HFFc6 (cell line): ENCODE measurements around the gene KCND3. TPM values are rescaled to one million over a fixed set of nuclear protein-coding genes. Genes with fewer than 3 reads are reported as not detected.

Experiments used
- DNase-seq: peaks from one replicate; pipeline ENCODE4 v3.0.0-alpha.2; 2018
- H3K27ac Mint-ChIP-seq: 2 replicates; pipeline ENCODE4 v1.8.0; 2020; ENCODE audit warnings: mild to moderate bottlenecking, mixed read lengths
- H3K27me3 Mint-ChIP-seq: 2 replicates; pipeline ENCODE4 v1.8.0; 2021; ENCODE audit warnings: mild to moderate bottlenecking, moderate library complexity, mixed read lengths; ENCODE audit not compliant: insufficient read depth
- H3K36me3 Mint-ChIP-seq: 2 replicates; pipeline ENCODE4 v1.8.0; 2021; ENCODE audit warnings: low read depth, mixed read lengths
- H3K4me1 Mint-ChIP-seq: 2 replicates; pipeline ENCODE4 v1.8.0; 2020; ENCODE audit warnings: low read depth, mixed read lengths
- H3K4me3 Mint-ChIP-seq: 2 replicates; pipeline ENCODE4 v1.8.0; 2020; ENCODE audit warnings: mild to moderate bottlenecking, moderate library complexity, mixed read lengths
- H3K9me3 Mint-ChIP-seq: 2 replicates; pipeline ENCODE4 v1.8.0; 2020; ENCODE audit warnings: mild to moderate bottlenecking, mixed read lengths
- CTCF ChIP-seq: fragments of 200-600 bp; sonication (generic); IDR thresholded peaks from 2 replicates; pipeline ENCODE4 v1.5.0; 2021; ENCODE audit warnings: antibody characterized with exemption, mild to moderate bottlenecking
- total RNA-seq, 6 experiments: library from RNA; stranded (reverse); fragmentation: NEBNext Ultra II Directional; extraction: Animal tissue kit (Norgen Biotek cat#: 25700); gene quantifications; 2 replicates in 1 of 6; 3 replicates in 5 of 6; pipeline ENCODE4 v1.2.3, GENCODE V29; 2021

Gene KCND3
- total RNA-seq, 6 experiments from 2014 or later: 0.09 to 0.47 (median 0.12) TPM

GRCh38 chr1:111959436-111959835 is 30.0 kb downstream of the KCND3 start:
- Mint-ChIP-seq H3K27ac (no peak overlapping the region), H3K9me3 (no peaks in the 10 kb centered on the region), H3K4me3 (no peak overlapping the region), H3K4me1 (no peaks in the 10 kb centered on the region), H3K27me3 (peaks cover 25% of the 10 kb centered on the region), H3K36me3 (no peaks in the 10 kb centered on the region)
- DNase-seq: no peak
- TF ChIP-seq CTCF: peak; percentile 19; the same call in 1 of the 2 replicates

- H3K27me3 Mint-ChIP-seq: peaks cover 24% of the 10 kb centered on the region
- H3K36me3 Mint-ChIP-seq: no peaks in the 10 kb centered on the region
- no peak overlapping the region for H3K4me3 Mint-ChIP-seq
- H3K9me3 Mint-ChIP-seq: no peaks in the 10 kb centered on the region
- H3K27ac Mint-ChIP-seq: no peak overlapping the region
- no peaks in the 10 kb centered on the region for H3K4me1 Mint-ChIP-seq
- TF ChIP-seq CTCF: no peak
- no peak for DNase-seq
Measured at GRCh38 chr1:111958851-111959250, 30.6 kb downstream of the KCND3 start.

GRCh38 chr1:111958075-111958474 is 31.4 kb downstream of the KCND3 start:
- Mint-ChIP-seq H3K36me3 (no peaks in the 10 kb centered on the region), H3K4me3 (no peak overlapping the region), H3K9me3 (no peaks in the 10 kb centered on the region), H3K27me3 (peaks cover 24% of the 10 kb centered on the region), H3K4me1 (no peaks in the 10 kb centered on the region), H3K27ac (no peak overlapping the region)
- DNase-seq: no peak
- TF ChIP-seq CTCF: no peak

GRCh38 chr1:111956155-111956771 is 33.2 kb downstream of the KCND3 start:
- no peak overlapping the region for H3K4me3 Mint-ChIP-seq

GRCh38 chr1:111955755-111956154 is 33.7 kb downstream of the KCND3 start:
- H3K27me3 Mint-ChIP-seq: peaks cover 25% of the 10 kb centered on the region
- H3K27ac Mint-ChIP-seq: no peak overlapping the region
- no peak for TF ChIP-seq CTCF
- H3K9me3 Mint-ChIP-seq: no peaks in the 10 kb centered on the region
- no peaks in the 10 kb centered on the region for H3K36me3 Mint-ChIP-seq
- DNase-seq: no peak
- no peaks in the 10 kb centered on the region for H3K4me1 Mint-ChIP-seq
- H3K4me3 Mint-ChIP-seq: no peak overlapping the region

More at GRCh38 chr1:111956155-111956771, 33.2 kb downstream of the KCND3 start:
- H3K27me3 Mint-ChIP-seq: peaks cover 27% of the 10 kb centered on the region
- no peak overlapping the region for H3K27ac Mint-ChIP-seq
- TF ChIP-seq CTCF: no peak
- H3K4me1 Mint-ChIP-seq: no peaks in the 10 kb centered on the region
- H3K9me3 Mint-ChIP-seq: no peaks in the 10 kb centered on the region
- no peak for DNase-seq
- no peaks in the 10 kb centered on the region for H3K36me3 Mint-ChIP-seq

- Mint-ChIP-seq H3K27ac (no peak overlapping the region), H3K36me3 (no peaks in the 10 kb centered on the region), H3K4me1 (no peaks in the 10 kb centered on the region), H3K27me3 (peaks cover 18% of the 10 kb centered on the region), H3K9me3 (no peaks in the 10 kb centered on the region), H3K4me3 (no peak overlapping the region)
- DNase-seq: no peak
- no peak for TF ChIP-seq CTCF
Measured at GRCh38 chr1:111953797-111954196, 35.7 kb downstream of the KCND3 start.
